ENCODE measurements around the gene ENOX1. TPM values are rescaled to one million over a fixed set of nuclear protein-coding genes. Genes with fewer than 3 reads are reported as not detected.

Gene ENOX1
- total RNA-seq, 2 donors from 2014 or later = not detected

DNA sequence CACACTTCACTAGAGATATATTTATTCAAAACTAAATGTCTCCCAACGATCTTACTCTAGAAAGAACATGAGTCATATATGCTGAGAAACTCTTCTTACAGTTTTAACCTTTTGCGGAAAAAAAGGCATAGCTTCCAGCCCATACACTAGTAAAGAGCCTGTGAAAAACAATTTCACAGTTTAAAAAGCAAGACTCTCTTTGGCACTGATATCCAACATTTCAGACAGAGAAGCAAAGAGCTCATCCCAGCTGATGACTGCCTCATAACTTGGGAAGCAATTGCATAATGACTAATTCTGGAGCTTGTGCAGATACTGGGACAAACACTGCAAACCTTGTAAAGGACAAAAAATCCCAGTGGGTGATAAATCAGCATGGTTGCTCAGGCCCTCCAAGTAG is 88.0 kb downstream of the ENOX1 start:
- no peak overlapping the region for H3K4me3 Mint-ChIP-seq
- no peaks in the 10 kb centered on the region for H3K4me1 Mint-ChIP-seq
- H3K27me3 Mint-ChIP-seq = peaks cover 32% of the 10 kb centered on the region
- H3K36me3 Mint-ChIP-seq (ENCODE audit: low read depth) = no peaks in the 10 kb centered on the region
- H3K9me3 ChIP-seq (ENCODE audit: control insufficient read depth, low read length, poor library complexity, severe bottlenecking) = no peaks in the 10 kb centered on the region
- DNase-seq = no peak
- H3K27ac Mint-ChIP-seq = no peak overlapping the region
- no peak for ATAC-seq

DNA sequence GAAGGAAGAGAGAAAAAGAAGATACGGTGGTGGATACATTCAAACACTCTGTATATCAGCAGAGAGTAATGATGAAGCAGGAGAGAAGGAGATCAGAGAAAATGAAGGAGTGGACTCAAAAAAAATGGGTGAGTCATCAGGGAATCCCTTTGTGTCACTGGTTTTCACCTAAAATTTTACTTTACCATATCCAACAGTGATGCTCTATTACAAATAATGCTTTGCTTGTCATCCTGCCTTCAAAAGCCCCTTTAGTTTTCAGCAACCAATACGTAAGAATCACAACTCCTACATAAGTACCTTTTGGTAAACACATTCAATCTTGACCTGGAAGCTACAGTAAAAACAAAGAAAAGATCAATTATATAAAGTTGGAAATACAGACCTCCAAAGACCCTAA is 88.8 kb downstream of the ENOX1 start:
- Mint-ChIP-seq H3K27ac (no peak overlapping the region), H3K4me3 (no peak overlapping the region), H3K4me1 (no peaks in the 10 kb centered on the region), H3K27me3 (peaks cover 32% of the 10 kb centered on the region), H3K36me3 (ENCODE audit: low read depth) (no peaks in the 10 kb centered on the region)
- no peaks in the 10 kb centered on the region for H3K9me3 ChIP-seq (ENCODE audit: control insufficient read depth, low read length, poor library complexity, severe bottlenecking)
- ATAC-seq = no peak
- DNase-seq = no peak

DNA sequence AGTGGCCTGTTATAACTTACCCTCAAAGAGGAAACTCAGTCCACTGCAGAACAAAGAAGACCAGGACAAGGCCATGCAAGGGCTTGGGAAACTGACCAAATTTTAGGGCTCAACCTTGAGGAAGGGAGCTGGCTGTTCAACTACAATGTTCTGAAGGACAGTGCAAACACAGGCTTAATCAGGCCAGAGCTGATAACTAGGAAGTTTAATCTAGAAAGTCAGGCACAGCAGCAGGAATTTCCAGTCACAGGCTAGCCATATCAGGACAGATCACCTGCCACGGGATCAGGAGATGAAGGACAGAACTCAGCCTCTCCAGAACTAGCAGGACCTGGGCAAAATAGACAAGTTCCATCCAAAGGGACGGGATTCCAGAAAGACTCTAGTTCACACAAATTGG is 89.4 kb downstream of the ENOX1 start:
- Mint-ChIP-seq H3K27me3 (peaks cover 32% of the 10 kb centered on the region), H3K27ac (no peak overlapping the region), H3K4me3 (no peak overlapping the region), H3K4me1 (no peaks in the 10 kb centered on the region), H3K36me3 (ENCODE audit: low read depth) (no peaks in the 10 kb centered on the region)
- DNase-seq (no peak), ATAC-seq (no peak)
- H3K9me3 ChIP-seq (ENCODE audit: control insufficient read depth, low read length, poor library complexity, severe bottlenecking) = no peaks in the 10 kb centered on the region

DNA sequence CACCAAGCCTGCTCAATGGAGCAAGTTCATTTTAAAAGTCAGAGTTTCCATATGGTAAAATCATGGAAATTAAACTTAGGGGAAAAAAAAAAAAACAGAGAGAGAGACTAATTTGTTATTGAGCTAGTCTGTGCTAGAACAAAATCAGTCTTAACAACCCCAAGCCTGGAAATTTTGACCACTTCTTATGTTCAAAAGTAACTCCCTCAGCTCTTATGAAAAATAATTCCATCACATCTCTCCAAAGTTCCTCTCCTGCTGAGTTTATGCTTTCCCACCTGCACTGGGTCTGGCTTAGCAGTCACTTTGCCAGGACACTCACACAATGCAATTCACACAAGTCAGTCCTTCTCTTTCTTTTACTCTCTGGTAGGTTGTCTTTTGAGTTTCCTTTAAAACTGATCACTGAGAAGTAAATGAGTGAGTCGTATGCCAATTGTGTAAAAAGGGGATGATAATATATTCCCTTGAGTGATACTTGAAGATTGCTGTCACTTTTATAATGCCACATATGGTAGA is 92.6 kb downstream of the ENOX1 start:
- no peak for ATAC-seq
- no peak overlapping the region for H3K27ac Mint-ChIP-seq
- no peaks in the 10 kb centered on the region for H3K9me3 ChIP-seq (ENCODE audit: control insufficient read depth, low read length, poor library complexity, severe bottlenecking)
- H3K4me1 Mint-ChIP-seq = no peaks in the 10 kb centered on the region
- peaks cover 32% of the 10 kb centered on the region for H3K27me3 Mint-ChIP-seq
- H3K36me3 Mint-ChIP-seq (ENCODE audit: low read depth) = no peaks in the 10 kb centered on the region
- no peak for DNase-seq
- no peak overlapping the region for H3K4me3 Mint-ChIP-seq

DNA sequence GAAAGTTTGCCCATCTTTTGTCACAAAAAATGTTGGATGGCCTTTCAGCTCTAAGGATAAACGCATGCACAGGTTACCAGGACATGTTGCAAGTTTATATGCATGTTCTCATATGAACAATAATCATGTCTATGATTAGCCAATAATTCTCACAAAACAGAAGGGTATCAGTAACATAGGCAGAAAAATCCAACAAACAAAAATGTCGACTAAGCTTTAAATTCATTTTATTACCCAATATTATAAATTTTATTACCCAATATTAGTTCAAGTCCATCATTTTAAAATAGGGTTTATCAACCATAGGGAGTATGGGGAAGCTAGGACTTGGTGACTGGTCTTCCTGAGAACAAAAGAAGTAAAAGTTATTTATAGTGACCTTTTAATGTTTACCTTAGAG is 93.1 kb downstream of the ENOX1 start:
- H3K9me3 ChIP-seq (ENCODE audit: control insufficient read depth, low read length, poor library complexity, severe bottlenecking) = no peaks in the 10 kb centered on the region
- no peak overlapping the region for H3K27ac Mint-ChIP-seq
- H3K4me1 Mint-ChIP-seq = no peaks in the 10 kb centered on the region
- no peak for ATAC-seq
- no peak overlapping the region for H3K4me3 Mint-ChIP-seq
- no peaks in the 10 kb centered on the region for H3K36me3 Mint-ChIP-seq (ENCODE audit: low read depth)
- H3K27me3 Mint-ChIP-seq = peaks cover 27% of the 10 kb centered on the region
- DNase-seq = no peak

DNA sequence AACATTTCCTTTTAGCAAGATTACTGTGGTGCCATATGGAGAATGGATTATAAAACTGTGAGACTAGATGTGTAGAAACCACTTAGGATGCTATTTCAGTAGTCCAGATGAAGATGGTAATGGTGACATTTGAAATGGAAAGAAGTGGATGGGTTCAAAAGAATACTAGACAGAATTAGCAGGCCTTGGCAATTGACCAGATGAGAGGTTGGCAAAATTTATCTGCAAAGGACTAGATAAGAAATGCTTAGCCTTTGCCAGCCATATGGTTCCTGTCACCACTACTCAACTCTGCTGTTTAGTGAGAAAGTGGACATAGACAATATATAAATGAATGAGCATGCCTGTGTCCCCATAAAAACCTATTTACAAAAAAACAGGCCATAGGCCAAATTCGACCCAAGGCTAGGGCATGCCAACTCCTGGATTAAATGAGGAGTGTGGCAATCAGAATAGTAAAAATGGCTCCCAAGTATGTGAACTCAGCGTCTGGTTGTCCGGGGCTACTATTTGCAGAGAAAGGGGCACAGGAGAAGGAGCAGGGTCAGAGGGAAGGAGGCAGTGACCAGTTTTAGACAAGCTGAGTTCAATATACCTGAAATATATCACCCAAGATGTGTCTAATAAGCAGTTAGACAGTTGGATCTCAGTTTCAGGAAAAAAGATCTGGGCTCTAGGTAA is 98.4 kb downstream of the ENOX1 start:
- Mint-ChIP-seq H3K4me1 (no peaks in the 10 kb centered on the region), H3K36me3 (ENCODE audit: low read depth) (no peaks in the 10 kb centered on the region), H3K27me3 (peaks cover 14% of the 10 kb centered on the region), H3K4me3 (no peak overlapping the region), H3K27ac (no peak overlapping the region)
- no peaks in the 10 kb centered on the region for H3K9me3 ChIP-seq (ENCODE audit: control insufficient read depth, low read length, poor library complexity, severe bottlenecking)
- DNase-seq = no peak
- ATAC-seq = no peak

DNA sequence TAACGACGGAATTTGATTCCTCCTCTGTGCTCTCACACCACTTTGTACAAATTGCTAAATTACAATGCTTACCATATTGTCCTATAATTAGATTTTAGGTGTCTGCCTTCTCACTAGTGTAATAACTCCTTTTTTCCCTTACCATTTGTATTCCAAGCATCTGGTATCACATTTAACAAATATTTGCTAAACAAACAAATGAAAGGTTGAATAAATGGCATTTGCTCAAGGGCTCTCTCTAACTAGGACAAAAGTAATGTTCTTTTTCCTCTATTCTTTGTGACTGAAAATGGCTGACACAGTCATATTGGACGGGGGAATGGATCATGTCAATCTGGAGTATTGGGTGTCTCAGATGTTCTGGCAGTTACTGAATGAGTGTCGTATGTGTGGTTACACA is 99.7 kb downstream of the ENOX1 start:
- H3K27me3 Mint-ChIP-seq = peaks cover 14% of the 10 kb centered on the region
- no peak overlapping the region for H3K4me3 Mint-ChIP-seq
- no peaks in the 10 kb centered on the region for H3K9me3 ChIP-seq (ENCODE audit: control insufficient read depth, low read length, poor library complexity, severe bottlenecking)
- DNase-seq (no peak), ATAC-seq (no peak)
- no peaks in the 10 kb centered on the region for H3K36me3 Mint-ChIP-seq (ENCODE audit: low read depth)
- H3K4me1 Mint-ChIP-seq = no peaks in the 10 kb centered on the region
- H3K27ac Mint-ChIP-seq = no peak overlapping the region

DNA sequence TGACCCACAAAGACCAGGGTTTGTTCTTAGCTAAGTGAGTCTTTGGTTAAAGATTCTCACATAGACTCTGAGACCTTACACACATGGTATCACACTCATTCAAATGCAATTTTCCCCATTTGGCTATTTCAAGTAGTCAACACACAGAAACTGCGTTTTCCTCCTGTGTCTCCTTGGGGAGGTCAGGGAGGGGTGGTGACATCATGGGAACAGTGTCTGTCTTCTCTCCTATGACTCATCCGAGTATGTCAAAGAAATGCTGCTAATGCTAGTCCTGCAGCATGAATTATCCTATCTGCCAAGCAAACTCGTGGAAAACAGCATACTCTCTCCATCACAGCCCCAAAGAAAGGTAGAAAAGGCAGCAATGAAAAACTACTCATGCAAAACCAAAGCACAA is 100.2 kb downstream of the ENOX1 start:
- peaks cover 12% of the 10 kb centered on the region for H3K27me3 Mint-ChIP-seq
- H3K27ac Mint-ChIP-seq = no peak overlapping the region
- no peaks in the 10 kb centered on the region for H3K36me3 Mint-ChIP-seq (ENCODE audit: low read depth)
- no peaks in the 10 kb centered on the region for H3K9me3 ChIP-seq (ENCODE audit: control insufficient read depth, low read length, poor library complexity, severe bottlenecking)
- DNase-seq = no peak
- no peaks in the 10 kb centered on the region for H3K4me1 Mint-ChIP-seq
- no peak for ATAC-seq
- H3K4me3 Mint-ChIP-seq = no peak overlapping the region

DNA sequence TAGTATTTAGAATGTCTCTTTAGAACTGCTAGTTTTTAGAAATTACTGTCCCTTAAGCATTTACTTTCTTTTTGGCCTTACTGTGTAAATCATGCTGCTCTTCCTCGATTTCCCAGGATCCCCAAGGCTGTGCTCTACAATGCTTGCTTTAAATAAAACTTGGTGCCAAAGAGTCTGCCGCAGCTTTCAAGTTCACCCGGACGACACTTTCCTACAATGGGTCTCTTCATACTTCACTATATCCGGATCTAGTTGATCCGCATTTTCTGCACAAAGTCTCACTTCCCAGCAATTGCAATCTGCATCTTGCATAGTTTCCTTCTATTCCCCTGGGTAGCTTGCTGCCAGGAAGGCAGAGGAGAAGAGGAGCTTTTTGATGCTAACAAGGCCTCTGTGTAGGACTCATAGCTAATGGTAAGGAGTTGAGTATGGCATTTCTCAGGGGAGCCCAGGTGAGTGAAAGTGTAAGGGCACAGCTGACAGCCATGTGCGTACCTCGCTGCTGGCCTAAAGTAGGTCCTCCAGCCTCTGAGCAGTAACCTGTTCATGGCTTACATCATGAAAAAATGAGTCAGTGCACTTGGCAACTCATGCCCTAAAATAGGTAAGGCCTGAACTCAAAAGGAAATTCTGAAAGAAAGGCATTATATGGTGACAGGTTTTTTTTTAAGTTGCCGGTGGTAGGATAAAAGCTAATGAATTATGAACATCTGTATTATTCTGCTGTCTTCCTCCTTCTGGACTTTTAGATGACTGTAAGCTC is 101.6 kb downstream of the ENOX1 start:
- H3K36me3 Mint-ChIP-seq (ENCODE audit: low read depth) = no peaks in the 10 kb centered on the region
- H3K9me3 ChIP-seq (ENCODE audit: control insufficient read depth, low read length, poor library complexity, severe bottlenecking) = no peaks in the 10 kb centered on the region
- no peaks in the 10 kb centered on the region for H3K4me1 Mint-ChIP-seq
- DNase-seq = no peak
- peaks cover 8% of the 10 kb centered on the region for H3K27me3 Mint-ChIP-seq
- H3K4me3 Mint-ChIP-seq = no peak overlapping the region
- ATAC-seq = no peak
- no peak overlapping the region for H3K27ac Mint-ChIP-seq

DNA sequence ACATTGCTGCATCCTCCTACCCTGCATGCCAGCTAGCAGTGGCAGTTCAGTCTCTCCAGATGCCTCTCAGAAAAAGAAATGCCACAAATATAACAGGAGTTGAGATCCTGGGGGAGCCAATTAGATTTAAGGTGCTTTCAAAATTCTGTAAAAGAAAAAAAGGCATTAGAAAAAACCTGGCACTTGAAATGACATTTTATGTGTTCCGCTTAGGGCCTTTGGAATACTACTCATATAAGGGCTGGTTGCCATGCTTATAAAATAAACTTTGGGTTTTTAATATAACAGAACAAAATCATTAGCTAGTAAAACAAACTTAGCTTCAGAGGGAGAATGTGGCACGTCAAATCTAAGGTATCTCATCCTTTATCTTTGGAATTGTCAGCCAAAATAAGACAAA is 104.1 kb downstream of the ENOX1 start:
- Mint-ChIP-seq H3K27ac (no peak overlapping the region), H3K27me3 (peaks cover 8% of the 10 kb centered on the region), H3K36me3 (ENCODE audit: low read depth) (no peaks in the 10 kb centered on the region), H3K4me3 (no peak overlapping the region), H3K4me1 (no peaks in the 10 kb centered on the region)
- DNase-seq (no peak), ATAC-seq (no peak)
- no peaks in the 10 kb centered on the region for H3K9me3 ChIP-seq (ENCODE audit: control insufficient read depth, low read length, poor library complexity, severe bottlenecking)

DNA sequence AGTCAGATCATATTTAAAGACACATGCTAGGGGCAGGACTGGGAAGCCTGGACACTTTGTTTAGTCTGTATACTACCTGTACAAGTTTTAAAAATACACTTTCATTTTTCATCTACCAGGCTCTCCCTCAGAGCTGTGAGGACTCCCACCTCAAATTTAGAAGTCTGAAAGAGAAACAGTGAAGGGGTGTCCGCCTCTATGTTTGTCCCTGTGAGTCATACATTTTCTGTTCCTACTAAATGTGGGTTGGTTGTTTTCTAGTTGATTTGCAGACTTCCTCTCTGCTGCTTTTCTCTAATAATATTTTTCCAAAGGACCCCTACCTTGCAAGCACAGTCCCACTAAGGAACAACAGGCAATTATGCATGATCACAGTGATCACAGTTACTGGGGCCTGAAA is 110.5 kb downstream of the ENOX1 start:
- no peaks in the 10 kb centered on the region for H3K36me3 Mint-ChIP-seq (ENCODE audit: low read depth)
- peaks cover 9% of the 10 kb centered on the region for H3K27me3 Mint-ChIP-seq
- DNase-seq (no peak), ATAC-seq (no peak)
- H3K4me1 Mint-ChIP-seq = no peaks in the 10 kb centered on the region
- H3K9me3 ChIP-seq (ENCODE audit: control insufficient read depth, low read length, poor library complexity, severe bottlenecking) = no peaks in the 10 kb centered on the region
- no peak overlapping the region for H3K27ac Mint-ChIP-seq
- H3K4me3 Mint-ChIP-seq = no peak overlapping the region

DNA sequence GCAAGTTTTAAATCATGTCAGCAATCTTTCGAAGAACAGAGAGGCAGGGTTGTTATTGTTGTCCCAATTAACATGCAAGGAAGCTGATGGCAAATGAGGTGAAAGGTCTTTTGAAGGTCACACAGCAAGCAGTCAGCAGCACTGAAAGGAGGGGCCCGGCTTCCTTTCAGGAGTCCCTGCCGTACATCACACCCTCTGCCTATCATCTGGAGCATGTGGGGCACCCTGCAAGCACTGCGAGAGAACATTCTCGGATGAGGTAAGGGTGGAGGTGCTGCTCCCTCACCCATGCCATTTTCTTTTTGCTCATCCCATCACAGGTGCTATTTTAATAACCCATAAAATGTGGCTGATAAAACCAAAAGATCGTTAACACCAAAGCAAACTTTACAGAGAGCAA is 111.2 kb downstream of the ENOX1 start:
- no peaks in the 10 kb centered on the region for H3K9me3 ChIP-seq (ENCODE audit: control insufficient read depth, low read length, poor library complexity, severe bottlenecking)
- no peak for ATAC-seq
- H3K36me3 Mint-ChIP-seq (ENCODE audit: low read depth) = no peaks in the 10 kb centered on the region
- no peaks in the 10 kb centered on the region for H3K4me1 Mint-ChIP-seq
- H3K27ac Mint-ChIP-seq = no peak overlapping the region
- no peak overlapping the region for H3K4me3 Mint-ChIP-seq
- no peak for DNase-seq
- H3K27me3 Mint-ChIP-seq = peaks cover 9% of the 10 kb centered on the region

DNA sequence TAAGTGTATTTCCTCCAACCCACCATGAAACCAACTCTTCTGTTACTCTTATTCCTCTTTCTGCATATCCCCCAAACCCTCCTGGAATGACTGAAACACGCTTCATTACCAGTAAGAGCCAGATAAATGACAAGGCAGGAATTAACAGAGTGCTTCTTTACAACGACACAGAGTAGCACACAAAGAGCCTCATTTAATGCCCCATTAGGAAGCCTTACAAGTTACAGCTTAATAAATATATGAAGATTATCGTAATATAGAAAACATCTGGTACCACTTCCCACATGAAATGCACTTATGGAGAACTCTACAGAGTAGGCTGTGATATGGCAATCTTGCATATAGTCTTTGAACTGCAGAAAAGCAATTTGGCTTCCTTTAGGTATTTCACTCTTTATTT is 116.8 kb downstream of the ENOX1 start:
- no peak overlapping the region for H3K27ac Mint-ChIP-seq
- H3K27me3 Mint-ChIP-seq = no peaks in the 10 kb centered on the region
- DNase-seq = no peak
- peaks cover 4% of the 10 kb centered on the region for H3K4me1 Mint-ChIP-seq
- H3K4me3 Mint-ChIP-seq = no peak overlapping the region
- no peaks in the 10 kb centered on the region for H3K36me3 Mint-ChIP-seq (ENCODE audit: low read depth)
- no peaks in the 10 kb centered on the region for H3K9me3 ChIP-seq (ENCODE audit: control insufficient read depth, low read length, poor library complexity, severe bottlenecking)
- no peak for ATAC-seq

DNA sequence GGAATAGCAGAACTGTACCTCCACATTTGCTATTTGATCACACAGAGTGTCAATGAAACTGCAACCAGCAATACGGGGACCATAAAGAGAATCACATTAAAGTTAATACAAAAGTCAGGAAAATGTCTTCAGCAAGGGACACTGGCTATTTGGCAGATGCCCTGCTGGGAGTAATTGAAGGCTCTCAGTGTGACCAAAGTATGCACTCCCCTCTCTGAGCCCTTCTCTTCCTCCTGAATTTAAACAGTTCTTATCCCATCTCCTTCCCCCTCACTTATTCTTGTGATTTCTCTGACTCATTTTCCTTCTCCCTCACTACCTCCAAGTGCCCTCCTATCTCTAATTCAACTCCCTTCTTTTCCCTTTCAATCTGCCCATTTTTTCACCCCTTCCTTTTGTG is 117.7 kb downstream of the ENOX1 start:
- Mint-ChIP-seq H3K27me3 (no peaks in the 10 kb centered on the region), H3K4me3 (no peak overlapping the region), H3K27ac (no peak overlapping the region), H3K4me1 (peaks cover 8% of the 10 kb centered on the region), H3K36me3 (ENCODE audit: low read depth) (no peaks in the 10 kb centered on the region)
- DNase-seq = no peak
- no peaks in the 10 kb centered on the region for H3K9me3 ChIP-seq (ENCODE audit: control insufficient read depth, low read length, poor library complexity, severe bottlenecking)
- ATAC-seq = no peak

Measured in T-helper 17 cell (primary cell).